HL-60/S4 (cell line): ENCODE data around the gene STON2.

Experiments
- in situ Hi-C: fragments of 300-500 bp; cut with MboI; formaldehyde crosslinking; loops from 2 replicates; pipeline ENCODE4 v1.14.3; 2022; ENCODE audit warnings: low sequenced_read_pairs

STON2 gene

DNA sequence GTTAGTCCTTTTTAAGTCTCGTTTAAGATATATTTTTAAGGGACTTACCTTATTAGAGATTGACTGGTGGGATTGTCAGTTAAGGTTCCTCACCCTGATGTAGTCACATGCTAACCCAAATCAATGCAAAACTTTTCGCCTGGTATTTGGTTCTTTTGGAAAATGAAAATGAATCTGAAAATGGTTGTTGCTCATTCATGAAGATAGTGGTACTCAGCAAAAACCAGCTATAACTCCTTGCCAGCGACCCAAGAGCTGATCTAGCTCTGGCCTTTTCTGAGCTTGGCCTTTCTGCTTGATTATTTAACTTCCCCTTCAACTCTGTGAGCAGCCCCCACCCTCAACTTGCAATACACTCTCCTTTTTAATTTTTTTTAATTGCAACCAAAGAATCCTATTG lies 94.4 kb downstream of the STON2 start:
- in situ Hi-C loops = no loop called here

DNA sequence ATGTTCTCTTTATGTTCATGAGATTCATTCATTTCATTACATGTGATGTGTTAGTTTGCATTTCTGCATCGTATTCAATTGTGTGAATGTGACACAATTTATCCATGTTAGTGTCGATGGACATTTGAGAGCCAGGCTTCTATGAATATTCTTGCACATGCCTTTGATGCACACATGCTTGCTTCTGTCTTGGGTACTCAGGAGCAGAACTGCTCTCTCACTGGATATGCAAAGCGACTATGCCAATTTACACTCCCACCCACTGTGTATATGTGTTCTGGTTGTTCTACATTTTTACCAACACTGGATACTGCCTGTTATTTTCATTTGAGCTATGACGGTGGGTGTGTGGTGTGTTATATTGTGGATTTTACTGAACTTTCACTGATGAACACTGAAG lies 95.1 kb downstream of the STON2 start:
- in situ Hi-C loops = no loop called here

DNA sequence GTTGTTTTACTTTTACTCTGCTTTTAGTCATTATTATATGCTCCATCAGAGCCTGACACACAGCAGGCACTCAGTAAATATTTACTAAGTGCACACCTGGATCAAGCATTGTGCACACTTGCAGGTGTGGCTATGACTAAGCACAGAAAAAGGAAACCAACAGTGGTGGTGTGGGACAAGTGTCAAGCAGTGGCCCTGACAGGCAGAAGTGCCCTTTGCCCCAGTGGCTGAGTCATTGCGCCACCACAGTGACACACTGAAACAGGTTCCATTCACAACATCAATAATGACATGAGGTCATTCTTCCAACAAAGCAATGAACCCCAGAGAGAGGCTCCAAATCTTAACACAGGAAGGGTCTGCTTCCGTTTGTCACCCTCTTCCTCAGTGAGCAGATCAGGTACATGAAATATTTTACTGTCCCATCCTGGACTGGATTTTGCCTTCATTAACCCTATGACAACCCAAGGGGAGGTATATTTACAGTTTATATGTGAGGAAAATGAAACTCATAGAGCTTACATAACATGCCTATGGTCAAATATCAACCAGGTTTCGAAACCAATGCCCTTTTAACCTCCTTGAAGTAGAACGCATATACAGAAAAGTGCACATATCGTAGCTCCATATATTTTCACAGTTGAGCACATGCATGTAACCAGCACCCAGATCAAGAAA lies 96.7 kb downstream of the STON2 start:
- in situ Hi-C loops = no loop called here

DNA sequence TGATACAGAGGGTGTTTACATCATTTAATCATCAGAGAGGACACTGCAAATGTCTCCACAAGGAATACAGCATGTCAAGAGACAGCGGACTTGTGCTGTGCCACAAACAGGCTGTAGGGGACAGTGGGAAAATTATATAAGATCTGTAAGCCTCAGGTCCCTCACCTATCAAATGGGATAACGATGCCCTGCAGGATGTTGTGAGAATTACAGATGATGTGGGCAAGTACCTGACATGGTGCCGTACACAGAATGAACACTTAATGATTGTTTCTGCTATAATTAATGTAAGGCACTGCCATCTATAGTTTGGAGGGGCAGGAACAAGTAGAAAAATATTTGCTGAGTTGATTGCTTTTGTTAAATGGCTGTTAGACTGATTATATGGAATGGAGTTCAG lies 97.5 kb downstream of the STON2 start:
- in situ Hi-C loops = no loop called here

DNA sequence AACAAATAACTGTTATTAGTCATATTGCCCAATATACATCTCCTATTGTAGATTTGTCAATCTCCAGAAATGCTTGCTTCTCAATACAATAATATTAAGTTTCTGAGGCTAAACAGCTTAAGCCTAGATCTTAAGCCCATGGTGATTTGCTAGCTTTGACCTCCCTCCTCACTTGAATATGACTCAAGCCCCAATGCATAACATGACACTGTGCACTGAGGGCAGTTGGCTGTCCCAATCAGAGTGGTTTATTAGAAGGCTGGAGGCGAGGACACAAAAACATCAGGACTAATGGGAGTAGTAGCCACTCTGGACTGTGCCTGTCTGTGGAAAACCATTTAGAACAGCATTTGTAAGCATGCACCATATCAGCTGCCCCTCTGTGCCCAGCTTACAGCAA lies 98.3 kb downstream of the STON2 start:
- in situ Hi-C loops = no loop called here

DNA sequence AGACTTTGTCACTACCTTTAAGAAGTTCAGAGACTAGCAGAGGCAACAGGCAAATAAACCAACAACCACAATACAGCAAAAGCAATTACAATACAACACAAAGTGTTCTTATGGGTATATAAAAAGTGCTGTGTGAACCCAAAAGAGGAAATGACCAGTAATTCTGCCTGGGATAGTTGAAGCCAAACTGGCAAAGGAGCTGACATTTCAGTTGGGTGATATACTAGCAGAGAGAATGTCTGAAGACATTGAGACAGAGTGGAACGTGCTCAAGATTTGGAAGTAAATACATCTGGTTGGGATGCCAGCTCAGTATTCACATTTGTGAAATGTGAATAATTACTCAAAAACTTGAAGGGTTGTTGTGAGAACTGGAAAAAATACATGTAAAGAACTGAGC lies 98.8 kb downstream of the STON2 start:
- in situ Hi-C loops = no loop called here

DNA sequence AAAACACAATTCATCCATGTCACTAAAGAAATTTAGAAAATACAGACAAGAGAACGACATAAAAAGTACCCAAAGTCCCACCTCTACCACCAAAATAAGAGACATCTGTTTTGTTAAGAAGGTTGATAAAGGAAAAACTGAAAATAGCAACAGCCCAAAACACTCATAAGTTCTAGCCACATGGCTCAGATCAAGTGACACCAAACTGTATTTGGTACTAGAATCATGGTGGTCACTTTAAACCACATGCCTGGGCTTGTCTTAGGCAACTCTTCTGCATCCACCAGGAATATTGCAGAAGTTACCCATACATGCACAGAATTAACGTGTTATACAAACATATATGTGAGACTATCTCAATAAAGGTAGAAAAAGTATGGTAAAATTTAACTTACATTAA lies 101.2 kb downstream of the STON2 start:
- in situ Hi-C loops = no loop called here

DNA sequence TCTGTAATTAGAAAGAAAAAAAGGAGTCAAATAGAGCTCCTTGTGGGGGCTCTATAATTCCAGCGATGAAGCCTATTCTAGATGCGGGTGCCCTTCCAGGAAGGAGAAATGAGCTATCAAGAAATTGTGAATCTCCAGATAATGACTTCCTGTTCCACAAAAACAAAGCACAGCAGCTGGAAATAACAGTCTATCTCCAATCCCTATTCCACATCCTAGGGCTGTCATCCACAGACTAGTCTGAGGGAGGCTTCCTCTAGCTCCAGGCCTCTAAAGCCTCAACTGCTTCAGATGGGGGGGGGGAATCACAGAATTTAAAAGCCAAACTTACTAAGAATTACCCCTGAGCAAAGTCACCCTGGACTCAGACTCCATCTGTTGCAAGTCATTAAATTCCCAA lies 102.0 kb downstream of the STON2 start:
- in situ Hi-C loops = no loop called here

DNA sequence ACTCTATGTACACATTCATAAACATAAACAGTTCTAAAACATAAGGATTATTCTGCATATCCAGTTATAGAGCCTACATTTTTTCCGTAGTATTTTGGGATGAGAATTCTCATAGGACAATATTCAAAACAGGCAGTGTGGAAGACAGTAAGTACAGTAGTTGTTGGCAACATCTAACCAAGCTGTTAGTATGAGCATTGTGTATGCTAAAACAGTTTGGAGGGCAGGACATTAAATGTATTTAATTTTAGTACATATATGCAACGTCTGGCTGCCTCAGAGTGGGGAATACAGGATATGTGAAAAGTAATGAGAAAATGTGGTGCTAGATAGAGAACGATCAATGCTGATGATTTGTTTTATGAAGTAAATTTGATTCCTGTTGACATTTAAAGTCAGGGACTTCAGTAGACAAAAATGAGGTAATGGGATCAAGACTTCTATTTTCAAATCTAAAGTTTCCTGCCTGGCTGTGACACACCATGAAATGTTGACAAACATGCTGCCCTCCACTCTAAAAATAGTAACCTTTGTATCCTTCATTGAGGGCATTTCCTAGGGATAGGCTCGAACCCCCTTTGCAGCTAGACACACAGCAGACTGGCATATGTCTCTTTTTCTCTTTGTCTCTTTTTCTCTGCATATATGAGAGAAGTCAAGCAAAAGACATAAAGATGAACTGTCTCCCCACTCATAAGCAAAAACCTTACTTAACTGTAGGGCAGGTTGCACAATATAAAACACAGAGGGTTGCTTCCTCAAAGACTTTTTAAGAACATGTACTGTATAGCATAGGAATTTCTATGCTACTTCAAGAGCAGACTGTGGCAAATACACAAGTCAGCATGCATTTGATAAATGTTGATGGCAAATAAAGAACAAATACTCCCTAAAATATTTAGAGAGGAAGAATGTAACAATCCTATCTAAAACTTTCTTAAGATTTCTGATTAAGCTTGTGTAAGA lies 103.9 kb downstream of the STON2 start:
- in situ Hi-C loops = no loop called here

DNA sequence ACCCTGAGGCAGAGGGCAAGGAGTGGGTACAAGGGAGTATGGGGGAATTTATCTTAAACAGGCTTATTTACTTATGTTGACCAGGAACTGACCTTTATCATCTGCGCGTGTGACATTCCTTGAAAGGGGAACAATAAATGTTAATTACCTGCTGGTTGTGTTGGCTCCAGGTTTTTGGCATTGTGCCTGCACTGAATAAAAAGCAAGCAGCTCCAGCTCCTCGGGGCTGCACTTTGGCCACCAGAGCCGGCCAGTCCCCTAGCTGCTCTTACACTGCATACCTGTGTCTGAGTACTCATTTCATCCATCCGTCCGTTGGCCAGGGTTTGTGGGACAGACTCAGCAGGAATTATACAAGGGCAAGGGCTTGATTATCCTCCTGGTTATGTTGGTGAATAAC lies 110.6 kb downstream of the STON2 start:
- in situ Hi-C loops = no loop called here

DNA sequence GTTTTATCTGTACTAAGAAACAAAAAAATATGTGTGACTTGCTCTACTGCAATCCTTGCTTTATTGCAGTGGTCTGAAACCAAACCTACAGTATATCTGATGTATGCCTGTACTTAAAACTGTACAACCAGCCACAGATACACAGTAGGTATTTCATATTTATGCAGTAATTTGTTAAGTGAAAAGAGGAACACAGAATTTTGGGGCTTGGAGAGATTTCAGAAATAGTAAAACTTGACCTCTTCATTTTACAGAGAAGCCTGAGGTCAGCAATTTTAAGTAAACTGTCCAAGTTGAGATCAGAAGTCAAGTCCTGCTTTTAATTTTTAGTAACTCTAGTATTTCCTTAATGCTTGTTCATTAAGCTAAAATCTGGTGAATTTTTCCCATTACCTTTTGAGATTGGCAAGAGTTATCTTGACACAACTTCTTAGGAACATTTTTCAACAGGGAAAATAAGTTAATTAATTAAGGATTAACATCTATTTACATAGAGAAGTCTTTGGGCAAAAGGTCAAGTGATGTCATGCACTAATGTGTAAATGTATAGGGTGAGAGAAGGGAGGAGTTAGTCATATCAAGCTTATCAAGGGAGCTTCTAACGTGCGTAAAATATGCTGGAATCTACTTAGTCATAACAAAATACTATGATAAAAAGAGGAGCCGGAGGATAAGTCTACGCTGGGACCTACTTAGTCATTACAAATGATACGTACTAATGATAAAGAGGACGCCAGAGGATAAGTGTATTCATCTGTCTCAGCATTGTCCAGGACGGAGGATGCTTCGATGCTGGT lies 113.4 kb downstream of the STON2 start:
- in situ Hi-C loops = no loop called here

DNA sequence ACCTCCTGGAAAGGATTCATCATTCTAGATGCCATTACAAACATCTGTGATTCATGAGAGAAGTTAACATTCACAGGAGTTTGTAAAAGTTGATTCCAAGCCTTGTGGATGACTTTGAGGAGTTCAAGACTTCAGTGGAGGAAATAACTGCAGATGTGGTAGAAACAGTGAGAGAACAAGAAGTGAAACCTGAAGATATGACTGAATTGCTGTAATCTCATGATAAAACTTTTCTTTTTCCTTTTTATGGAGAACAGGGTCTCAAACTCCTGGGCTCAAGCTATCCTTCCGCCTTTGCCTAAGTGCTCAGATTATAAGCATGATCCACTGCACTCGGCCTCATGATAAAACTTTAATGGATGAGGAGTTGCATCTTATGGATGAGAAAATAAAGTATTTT lies 114.9 kb downstream of the STON2 start:
- in situ Hi-C loops = no loop called here

DNA sequence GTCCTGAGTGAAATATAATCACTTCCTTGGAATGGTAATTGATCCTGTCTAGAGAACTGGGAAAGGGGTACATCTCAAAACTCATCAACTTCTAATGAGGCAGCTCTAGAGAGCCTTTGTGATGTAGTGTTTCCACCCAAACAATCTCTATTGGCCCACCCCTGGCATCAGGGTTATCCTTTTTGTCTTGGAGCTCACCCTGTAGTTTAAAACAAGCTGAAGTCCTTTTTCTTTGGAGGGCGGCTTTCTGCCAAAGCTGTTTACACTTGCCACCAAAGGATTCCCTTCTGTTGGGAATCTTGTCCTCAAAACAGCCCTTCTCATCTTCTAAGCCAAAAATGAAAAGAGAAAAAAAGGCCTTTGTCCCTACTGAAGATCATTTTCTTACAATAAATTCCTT lies 118.8 kb downstream of the STON2 start:
- in situ Hi-C loops = no loop called here

DNA sequence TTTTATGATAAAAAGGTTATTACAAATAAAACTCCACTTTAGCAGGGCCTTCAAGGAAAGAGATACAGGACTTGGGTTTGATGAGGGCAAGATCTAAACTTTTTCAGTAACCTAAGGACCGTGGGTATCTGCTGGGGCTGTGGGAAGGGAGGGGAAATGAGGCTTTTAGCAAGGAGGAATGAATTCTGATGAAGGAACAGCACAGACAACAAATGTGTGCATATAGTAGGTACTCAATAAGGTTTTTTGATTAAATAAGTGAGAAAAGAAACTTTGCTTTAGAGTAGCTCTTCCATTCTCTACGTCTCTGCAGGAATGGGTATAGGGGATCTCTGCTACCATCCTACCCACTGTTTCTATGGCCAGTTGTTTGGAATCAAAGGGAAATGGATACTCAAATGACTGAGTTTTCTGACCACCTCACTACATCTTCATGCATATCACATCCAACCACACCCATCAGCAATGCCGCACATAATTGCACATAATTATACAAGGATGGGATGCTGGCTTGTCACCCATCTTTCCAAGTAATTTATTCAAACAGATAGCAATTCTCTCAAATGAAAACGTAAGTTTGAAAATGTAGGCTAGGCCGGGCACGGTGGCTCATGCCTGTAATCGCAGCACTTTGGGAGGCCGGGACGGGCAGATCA lies 119.9 kb downstream of the STON2 start:
- in situ Hi-C loops = no loop called here

DNA sequence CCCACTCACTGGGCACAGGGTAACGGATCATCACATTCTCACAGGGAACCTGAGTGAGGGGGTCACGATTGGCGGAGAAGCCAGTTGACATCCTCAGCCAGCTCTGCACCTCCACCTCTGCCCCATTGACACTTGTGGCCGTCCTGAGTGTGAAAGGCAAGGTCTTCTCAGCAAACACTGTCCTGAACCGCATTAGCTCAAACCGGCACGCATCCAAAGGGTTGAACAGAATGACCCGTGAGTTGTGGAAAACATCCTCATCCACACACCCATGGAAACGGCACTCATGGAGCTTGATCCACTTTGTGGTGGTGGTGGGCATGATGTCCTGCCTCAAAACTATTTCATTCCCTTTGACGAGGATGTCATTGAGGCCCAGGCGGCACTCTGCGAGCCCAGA lies 123.0 kb downstream of the STON2 start:
- in situ Hi-C loops = no loop called here

DNA sequence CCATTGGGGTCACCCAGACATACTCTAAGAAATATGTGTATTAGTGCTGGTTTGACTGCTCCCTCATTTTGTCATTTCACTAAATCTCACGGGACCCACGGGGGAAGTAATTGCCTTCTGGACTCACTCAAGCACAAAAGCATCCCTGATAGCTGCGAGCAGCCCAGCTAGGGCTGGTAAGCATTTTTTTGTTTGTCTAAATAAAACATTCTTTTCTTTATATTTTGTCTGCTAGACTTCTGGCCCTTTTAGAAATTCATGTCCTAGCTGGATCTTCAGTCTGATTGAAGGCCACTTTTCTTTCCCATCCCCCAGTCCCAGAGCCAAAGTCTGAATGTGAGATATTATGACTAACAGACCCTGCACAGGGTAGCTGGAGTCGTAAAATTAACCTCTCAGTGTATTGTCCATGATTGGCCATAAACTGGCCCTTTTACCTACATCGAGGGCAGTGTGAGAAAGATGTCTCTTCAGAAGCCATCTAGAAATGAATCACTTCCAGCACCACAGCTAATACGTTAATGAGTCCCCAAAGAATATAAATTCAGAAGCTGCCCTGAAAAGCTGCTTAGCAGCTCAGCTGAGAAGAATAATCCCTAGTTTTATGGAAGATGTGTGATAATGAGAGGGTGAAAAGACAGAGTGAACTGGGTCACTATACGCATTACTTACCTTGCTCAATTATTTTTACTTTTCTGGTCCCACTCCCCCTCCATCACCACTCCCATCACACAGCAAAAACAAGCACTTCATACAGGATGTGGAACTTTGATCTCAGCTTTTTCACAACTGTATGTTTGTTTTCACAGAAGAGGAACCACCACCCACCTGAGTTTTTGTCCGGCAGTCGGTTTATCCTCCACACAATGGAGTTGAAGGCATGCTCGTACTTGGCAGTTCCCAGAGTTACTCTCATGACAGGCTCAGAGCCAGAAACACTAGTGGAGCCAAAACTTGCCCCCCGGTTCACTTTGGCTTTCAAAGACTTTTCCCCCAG lies 123.8 kb downstream of the STON2 start:
- in situ Hi-C loops = no loop called here

DNA sequence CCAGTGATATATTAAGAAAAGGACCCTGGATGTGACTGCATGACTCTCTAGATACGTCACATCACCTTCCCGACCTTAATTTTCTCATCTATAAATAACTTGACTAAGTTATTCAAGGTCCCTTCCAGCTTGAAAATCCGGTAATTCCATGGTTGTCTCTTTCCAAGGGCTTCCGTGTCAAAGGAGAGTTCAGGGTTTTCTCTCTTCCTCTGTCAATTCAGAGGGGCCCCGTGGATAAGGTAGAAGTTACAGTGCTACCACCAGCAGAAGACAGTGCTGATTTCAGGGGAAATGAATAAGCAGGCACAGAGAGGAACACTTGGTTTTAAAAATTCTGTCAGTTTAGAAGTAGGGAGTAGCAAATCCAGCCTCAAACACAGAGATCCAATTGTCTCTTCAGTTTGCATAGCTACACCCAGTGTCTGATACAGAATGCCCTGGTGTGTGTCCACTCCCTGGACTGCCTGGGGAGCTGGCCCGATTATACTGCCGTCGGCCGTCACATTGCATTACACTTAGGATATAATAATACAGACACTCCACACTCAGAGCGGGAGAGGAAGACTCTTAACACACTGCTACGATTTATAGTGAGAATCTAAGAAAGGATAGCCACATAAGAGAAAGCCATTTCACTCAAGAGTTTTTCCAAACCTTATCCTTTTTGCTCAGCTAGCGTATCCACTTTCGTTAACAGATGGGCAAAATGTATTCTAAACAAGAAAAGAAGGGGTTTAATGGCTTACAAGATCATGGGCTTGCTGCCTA lies 124.6 kb downstream of the STON2 start:
- in situ Hi-C loops = no loop called here

DNA sequence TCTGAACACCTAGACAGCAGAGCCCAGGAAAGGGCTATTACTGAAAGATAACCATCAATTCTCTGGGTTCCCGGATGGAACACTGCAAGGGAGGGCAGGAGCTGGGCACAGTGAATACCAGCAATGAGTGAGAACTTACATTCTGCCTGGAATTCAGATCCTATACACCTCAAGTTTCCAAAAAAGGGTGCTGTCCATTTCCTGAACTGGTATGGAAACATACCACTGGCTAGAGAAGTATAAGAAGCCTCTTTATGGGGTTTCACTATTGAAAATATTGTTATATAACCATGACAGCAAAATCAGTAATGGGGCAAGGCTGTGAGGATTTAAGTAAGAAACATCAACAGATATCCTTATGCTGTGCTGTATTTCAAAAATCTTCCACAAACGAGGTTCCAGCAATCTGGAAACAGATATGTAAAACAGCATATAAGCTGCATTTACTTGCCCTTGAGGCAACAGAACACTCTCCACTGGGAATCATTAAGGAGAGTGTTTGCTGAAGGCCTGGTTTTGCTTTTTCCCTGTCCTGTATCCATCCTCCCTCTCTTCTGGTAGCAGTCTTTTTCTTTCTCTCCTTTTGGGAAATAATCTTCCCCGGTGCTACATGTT lies 126.1 kb downstream of the STON2 start:
- in situ Hi-C loops = loop anchor here (25.0 kb wide), 1 partner anchor 188 kb away; no protein-coding TSS in a partner anchor
